Measurements from ENCODE around the gene LSM12.

- TF ChIP-seq, protein P1, sequence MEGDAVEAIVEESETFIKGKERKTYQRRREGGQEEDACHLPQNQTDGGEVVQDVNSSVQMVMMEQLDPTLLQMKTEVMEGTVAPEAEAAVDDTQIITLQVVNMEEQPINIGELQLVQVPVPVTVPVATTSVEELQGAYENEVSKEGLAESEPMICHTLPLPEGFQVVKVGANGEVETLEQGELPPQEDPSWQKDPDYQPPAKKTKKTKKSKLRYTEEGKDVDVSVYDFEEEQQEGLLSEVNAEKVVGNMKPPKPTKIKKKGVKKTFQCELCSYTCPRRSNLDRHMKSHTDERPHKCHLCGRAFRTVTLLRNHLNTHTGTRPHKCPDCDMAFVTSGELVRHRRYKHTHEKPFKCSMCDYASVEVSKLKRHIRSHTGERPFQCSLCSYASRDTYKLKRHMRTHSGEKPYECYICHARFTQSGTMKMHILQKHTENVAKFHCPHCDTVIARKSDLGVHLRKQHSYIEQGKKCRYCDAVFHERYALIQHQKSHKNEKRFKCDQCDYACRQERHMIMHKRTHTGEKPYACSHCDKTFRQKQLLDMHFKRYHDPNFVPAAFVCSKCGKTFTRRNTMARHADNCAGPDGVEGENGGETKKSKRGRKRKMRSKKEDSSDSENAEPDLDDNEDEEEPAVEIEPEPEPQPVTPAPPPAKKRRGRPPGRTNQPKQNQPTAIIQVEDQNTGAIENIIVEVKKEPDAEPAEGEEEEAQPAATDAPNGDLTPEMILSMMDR (IDR thresholded peaks at IDR 0.05), result no peak
- no peak for TF ChIP-seq POLR2A (IDR thresholded peaks at IDR 0.05)
Observed at GRCh38 chr17:44062871-44063270, 3.6 kb downstream of the LSM12 start.

All from uterus (tissue), 2 donors.